PC-9 (cell line): ENCODE measurements around the gene MDC1.

Experiments used
- EZH2 ChIP-seq: fragments of 200-600 bp; sonication (generic); IDR thresholded peaks from 2 replicates; pipeline ENCODE4 v1.8.0; 2017; ENCODE audit warnings: antibody characterized with exemption, low read depth
- TF ChIP-seq, protein P1 (sequence below): fragments of 200-600 bp; sonication (generic); conservative IDR thresholded peaks from 2 replicates; pipeline ENCODE4 v1.6.1; 2017; ENCODE audit warnings: mixed run types, antibody characterized with exemption, mild to moderate bottlenecking, moderate library complexity

DNA sequence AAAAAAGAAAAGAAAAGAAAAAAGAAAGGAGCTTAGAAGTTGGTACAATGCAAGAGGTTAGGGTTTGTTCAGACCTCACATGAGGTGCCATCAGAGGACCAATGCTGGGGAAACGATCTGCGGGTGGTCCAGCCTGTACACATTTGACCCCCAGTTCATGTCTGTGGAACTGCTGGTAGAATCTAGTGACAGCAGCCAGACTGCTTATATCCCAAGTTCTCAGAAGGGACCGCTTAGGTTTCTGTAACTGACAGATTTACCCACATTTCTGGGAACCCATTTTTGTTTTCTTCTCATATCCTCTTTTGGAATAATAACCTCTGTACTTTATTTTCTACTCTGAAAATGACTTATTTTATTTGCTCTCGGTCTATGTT is 35.3 kb downstream of the MDC1 start:
- TF ChIP-seq, protein P1, sequence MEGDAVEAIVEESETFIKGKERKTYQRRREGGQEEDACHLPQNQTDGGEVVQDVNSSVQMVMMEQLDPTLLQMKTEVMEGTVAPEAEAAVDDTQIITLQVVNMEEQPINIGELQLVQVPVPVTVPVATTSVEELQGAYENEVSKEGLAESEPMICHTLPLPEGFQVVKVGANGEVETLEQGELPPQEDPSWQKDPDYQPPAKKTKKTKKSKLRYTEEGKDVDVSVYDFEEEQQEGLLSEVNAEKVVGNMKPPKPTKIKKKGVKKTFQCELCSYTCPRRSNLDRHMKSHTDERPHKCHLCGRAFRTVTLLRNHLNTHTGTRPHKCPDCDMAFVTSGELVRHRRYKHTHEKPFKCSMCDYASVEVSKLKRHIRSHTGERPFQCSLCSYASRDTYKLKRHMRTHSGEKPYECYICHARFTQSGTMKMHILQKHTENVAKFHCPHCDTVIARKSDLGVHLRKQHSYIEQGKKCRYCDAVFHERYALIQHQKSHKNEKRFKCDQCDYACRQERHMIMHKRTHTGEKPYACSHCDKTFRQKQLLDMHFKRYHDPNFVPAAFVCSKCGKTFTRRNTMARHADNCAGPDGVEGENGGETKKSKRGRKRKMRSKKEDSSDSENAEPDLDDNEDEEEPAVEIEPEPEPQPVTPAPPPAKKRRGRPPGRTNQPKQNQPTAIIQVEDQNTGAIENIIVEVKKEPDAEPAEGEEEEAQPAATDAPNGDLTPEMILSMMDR = no peak
- no peak for TF ChIP-seq EZH2
